ENCODE measurements around the gene SLC48A1. TPM values are rescaled to one million over a fixed set of nuclear protein-coding genes. Genes with fewer than 3 reads are reported as not detected.
A peak's percentile ranks its signal among the peaks of the same experiment; 100 is the strongest.

Gene SLC48A1
- total and polyA plus RNA-seq, 2 experiments from 2014 or later: 26.2 to 29.2 TPM

DNA sequence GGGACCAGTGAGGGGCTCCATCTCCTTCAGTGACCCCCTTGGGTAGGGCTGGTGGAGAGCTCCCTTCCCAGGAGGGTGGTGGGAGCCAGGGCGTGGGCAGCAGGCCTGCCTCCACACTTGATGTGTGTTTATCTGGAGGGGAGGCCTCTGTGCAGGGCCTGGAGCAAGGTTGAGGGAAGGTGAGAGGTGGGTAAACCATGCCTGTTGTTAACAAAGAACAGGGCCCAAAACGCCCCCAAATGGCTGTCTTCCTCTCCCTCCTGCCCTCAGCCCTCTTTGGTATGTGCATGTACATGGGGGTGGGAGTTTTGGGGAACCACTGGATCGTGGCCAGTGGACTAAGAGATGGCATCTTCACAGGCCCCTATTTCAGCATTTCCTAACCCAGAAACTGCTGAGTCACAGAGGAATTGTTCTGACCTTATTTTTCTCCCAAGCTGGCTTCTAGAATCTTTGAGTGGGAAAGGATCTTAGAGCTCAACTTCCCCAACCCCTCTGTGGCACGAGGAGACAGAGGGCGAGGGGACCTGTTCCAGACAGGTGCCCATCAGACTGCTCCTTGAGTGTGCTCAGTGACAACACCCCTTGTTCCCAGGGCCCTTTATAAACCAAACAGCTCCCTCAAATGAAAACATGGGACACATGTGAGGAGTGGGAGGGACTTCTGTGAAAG, 3.6 kb downstream of the SLC48A1 start:
- Histone ChIP-seq H3K4me1 (ENCODE audit: low read depth) (no peaks in the 10 kb centered on the region), H3K36me3 (no peaks in the 10 kb centered on the region), H3K9me3 (ENCODE audit: low read depth) (no peaks in the 10 kb centered on the region), H3K27me3 (no peaks in the 10 kb centered on the region), H3K27ac (no peak overlapping the region), H3K4me3 (no peak overlapping the region)
- TF ChIP-seq, protein P1, sequence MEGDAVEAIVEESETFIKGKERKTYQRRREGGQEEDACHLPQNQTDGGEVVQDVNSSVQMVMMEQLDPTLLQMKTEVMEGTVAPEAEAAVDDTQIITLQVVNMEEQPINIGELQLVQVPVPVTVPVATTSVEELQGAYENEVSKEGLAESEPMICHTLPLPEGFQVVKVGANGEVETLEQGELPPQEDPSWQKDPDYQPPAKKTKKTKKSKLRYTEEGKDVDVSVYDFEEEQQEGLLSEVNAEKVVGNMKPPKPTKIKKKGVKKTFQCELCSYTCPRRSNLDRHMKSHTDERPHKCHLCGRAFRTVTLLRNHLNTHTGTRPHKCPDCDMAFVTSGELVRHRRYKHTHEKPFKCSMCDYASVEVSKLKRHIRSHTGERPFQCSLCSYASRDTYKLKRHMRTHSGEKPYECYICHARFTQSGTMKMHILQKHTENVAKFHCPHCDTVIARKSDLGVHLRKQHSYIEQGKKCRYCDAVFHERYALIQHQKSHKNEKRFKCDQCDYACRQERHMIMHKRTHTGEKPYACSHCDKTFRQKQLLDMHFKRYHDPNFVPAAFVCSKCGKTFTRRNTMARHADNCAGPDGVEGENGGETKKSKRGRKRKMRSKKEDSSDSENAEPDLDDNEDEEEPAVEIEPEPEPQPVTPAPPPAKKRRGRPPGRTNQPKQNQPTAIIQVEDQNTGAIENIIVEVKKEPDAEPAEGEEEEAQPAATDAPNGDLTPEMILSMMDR (IDR thresholded peaks at IDR 0.05; ENCODE audit: low read depth, low read length): no peak
- peak in 1 of 2 donors; percentile 69 for DNase-seq (ENCODE audit: low read depth in 1 of 2, low spot score in 1 of 2)

DNA sequence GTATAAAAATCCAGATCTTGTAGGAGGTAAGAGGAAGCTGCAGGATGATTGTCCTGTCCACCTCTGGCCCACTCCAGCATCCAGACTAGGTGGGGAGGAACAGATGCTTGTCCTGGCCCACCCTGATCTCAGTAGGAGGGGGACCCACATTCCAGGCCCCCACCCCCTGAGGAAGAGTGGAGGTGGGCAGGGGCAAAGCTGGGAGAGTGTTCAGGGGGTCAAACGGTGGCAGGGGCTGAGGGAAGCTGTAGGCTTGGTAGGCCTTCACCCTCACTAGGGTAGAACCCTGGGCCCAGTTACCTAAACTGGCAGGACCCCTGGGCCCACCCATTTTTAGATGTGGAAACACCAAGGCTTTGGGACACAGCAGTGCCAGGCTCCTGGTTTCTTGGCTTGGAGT, 4.1 kb downstream of the SLC48A1 start:
- Histone ChIP-seq H3K4me1 (ENCODE audit: low read depth) (no peaks in the 10 kb centered on the region), H3K36me3 (no peaks in the 10 kb centered on the region), H3K9me3 (ENCODE audit: low read depth) (no peaks in the 10 kb centered on the region), H3K27me3 (no peaks in the 10 kb centered on the region), H3K4me3 (no peak overlapping the region), H3K27ac (no peak overlapping the region)
- no peak for DNase-seq (ENCODE audit: low read depth in 1 of 2, low spot score in 1 of 2)
- TF ChIP-seq, protein P1 (IDR thresholded peaks at IDR 0.05; ENCODE audit: low read depth, low read length): no peak

DNA sequence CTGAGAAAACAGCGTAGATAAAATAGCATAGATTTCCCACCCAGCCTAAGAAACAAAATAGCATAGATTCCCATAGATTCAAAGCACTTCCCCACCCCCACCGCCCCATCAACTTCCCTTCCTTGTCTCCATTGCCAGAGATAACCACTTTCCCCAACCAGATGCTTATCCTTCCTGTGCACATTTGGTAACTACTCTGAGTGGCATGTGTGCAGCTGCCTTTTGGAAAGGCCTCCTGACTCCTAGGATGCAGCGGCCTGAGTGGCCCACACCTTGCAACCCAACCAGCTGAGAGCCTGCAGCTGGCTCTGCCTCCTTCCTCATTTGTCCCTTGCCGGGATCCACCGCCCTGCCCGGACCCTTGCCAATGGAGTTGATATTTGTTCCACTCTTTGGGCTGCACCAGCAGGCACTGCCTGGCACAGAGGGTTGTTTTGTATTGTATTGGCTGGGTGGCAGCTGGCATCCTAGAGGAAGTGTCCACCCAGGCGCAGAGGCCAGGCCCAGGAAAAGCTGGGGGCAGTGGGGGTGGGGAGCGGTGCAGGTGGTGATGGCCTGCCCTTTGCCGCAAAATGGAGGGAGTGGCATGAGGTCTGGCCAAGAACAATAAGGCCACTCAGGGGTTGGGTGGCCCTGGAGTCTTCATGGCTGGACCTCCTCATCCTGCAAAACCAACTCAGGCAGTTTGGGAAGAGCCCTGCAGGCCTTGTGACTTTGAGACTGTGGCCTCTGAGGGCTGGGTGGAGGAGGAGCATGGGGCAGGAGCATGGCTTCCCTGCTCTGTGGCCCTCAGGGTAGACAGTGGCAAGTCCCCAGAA, 4.9 kb downstream of the SLC48A1 start:
- Histone ChIP-seq H3K36me3 (no peaks in the 10 kb centered on the region), H3K9me3 (ENCODE audit: low read depth) (no peaks in the 10 kb centered on the region), H3K4me1 (ENCODE audit: low read depth) (no peaks in the 10 kb centered on the region), H3K27ac (no peak overlapping the region), H3K27me3 (no peaks in the 10 kb centered on the region), H3K4me3 (no peak overlapping the region)
- no peak for DNase-seq (ENCODE audit: low read depth in 1 of 2, low spot score in 1 of 2)
- TF ChIP-seq, protein P1 (IDR thresholded peaks at IDR 0.05; ENCODE audit: low read depth, low read length): no peak

DNA sequence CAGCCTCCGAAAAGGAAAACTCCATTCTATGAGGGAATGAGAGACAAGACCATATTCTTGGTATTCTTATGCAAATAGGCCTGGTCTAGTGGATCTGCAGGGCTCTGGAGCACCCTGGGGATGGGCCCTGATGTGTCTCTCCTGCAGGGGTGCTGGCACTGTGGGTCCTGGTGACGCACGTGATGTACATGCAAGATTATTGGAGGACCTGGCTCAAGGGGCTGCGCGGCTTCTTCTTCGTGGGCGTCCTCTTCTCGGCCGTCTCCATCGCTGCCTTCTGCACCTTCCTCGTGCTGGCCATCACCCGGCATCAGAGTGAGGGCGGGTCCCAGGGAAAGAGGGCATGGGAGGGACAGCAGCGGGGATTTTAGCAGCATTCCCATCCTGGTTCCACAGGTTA, 5.8 kb downstream of the SLC48A1 start:
- Histone ChIP-seq H3K4me3 (no peak overlapping the region), H3K9me3 (ENCODE audit: low read depth) (no peaks in the 10 kb centered on the region), H3K27me3 (no peaks in the 10 kb centered on the region), H3K36me3 (no peaks in the 10 kb centered on the region), H3K4me1 (ENCODE audit: low read depth) (no peaks in the 10 kb centered on the region), H3K27ac (no peak overlapping the region)
- TF ChIP-seq, protein P1 (IDR thresholded peaks at IDR 0.05; ENCODE audit: low read depth, low read length): no peak
- DNase-seq (ENCODE audit: low read depth in 1 of 2, low spot score in 1 of 2): no peak

DNA sequence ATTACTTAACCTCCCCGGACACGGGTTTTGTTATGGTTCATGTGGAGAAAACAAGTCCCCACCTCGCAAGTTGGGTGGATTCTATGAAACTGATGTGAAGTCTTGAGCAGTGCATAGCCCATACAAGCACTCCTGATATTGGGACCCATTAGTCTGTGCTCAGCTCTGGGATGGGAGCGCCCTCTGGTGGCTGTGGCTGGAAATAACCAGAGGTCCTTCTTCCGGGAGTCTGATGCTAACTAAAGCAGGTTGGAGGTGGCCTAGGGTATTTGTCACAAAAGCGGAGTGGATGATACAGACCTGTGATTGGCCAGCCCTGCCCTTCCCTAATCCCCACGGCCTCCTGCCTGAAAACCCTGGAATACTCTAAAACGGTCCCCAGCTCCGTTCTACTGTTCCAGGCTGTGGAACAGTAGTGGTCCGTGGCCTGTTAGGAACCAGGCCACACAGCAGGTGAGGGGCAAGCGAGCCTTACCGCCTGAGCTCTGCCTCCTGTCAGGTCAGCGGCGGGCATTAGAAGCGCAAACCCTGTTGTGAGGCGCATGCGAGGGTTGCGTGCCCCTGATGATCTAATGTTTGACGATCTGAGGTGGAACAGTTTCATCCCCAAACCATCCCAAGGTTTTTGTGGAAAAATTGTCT, 6.4 kb downstream of the SLC48A1 start:
- Histone ChIP-seq H3K27ac (no peak overlapping the region), H3K27me3 (no peaks in the 10 kb centered on the region), H3K36me3 (peaks cover 3% of the 10 kb centered on the region), H3K4me3 (no peak overlapping the region), H3K4me1 (ENCODE audit: low read depth) (no peaks in the 10 kb centered on the region), H3K9me3 (ENCODE audit: low read depth) (no peaks in the 10 kb centered on the region)
- peak; percentile 85 to 90 for DNase-seq (ENCODE audit: low read depth in 1 of 2, low spot score in 1 of 2)
- TF ChIP-seq, protein P1 (IDR thresholded peaks at IDR 0.05; ENCODE audit: low read depth, low read length): peak; percentile 95
